ENCODE data around the gene CHIC1. TPM values are rescaled to one million over a fixed set of nuclear protein-coding genes. Genes with fewer than 3 reads are reported as not detected.

CHIC1 gene
- total and polyA plus RNA-seq, 2 donors (not counting 3 experiments of a cell fraction or from before 2014, with no cell fraction given): 3.0 to 6.1 TPM

DNA sequence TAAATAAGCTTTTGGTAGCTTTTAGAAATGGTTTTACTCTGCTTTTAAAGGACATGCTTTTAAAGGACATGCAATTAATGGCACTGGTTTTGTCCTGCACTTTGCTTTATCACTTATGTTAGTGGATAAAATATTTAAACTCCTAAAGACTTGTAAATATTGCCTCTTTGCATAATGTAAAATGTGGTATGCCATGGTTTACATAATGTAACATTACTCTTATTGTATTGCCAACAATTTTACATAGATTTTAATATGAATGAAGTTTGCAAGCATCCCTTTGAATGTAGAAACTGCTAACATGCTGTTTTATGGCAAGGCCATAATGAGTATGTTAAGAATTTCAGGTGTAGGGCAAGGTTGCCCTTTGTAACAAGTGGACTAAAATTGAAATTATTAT, 118.4 kb downstream of the CHIC1 start:
- intact Hi-C loops (cut with micrococcal nuclease): no loop called here
- Histone ChIP-seq H3K79me2 (ENCODE audit: control insufficient read depth, insufficient read depth, low read length) (no peaks in the 10 kb centered on the region), H3K27me3 (ENCODE audit: control insufficient read depth in 2 of 2, insufficient read depth in 2 of 2, low read length in 2 of 2) (no peaks in the 10 kb centered on the region), H3K9ac (replicated peaks; ENCODE audit: extremely low read depth, insufficient read depth, low read length) (no peak overlapping the region), H3K36me3 (ENCODE audit: control insufficient read depth in 2 of 2, extremely low read depth in 1 of 2, insufficient read depth in 2 of 2, low read length in 2 of 2) (no peaks in the 10 kb centered on the region), H3K27ac (ENCODE audit: insufficient read depth, low read depth, low read length) (no peak overlapping the region), H3K9me1 (replicated peaks; ENCODE audit: control insufficient read depth, extremely low read depth, insufficient read depth, low read length) (no peaks in the 10 kb centered on the region), H3K9me3 (replicated peaks; ENCODE audit: control insufficient read depth, insufficient read depth, low read length) (no peaks in the 10 kb centered on the region), H3K4me2 (ENCODE audit: insufficient read depth, low read length) (no peak overlapping the region), H2AFZ (ENCODE audit: low read depth, low read length) (no peak overlapping the region), H3K4me3 (replicated peaks in 1 of 3; ENCODE audit: insufficient read depth in 1 of 3, low read depth in 1 of 3, low read length in 3 of 3) (no peak overlapping the region), H4K20me1 (replicated peaks; ENCODE audit: control insufficient read depth, extremely low read depth, insufficient read depth, low read length) (no peaks in the 10 kb centered on the region), H3K4me1 (ENCODE audit: control insufficient read depth, extremely low read depth, insufficient read depth, low read length) (no peaks in the 10 kb centered on the region)
- CTCF ChIA-PET: no interaction called here
- POLR2A ChIA-PET: no interaction called here
- TF ChIP-seq MAX (IDR thresholded peaks at IDR 0.05; ENCODE audit: insufficient read depth, insufficient read length) (no peak), POLR2AphosphoS5 (IDR thresholded peaks at IDR 0.05; ENCODE audit: insufficient read depth, low read depth, low read length) (no peak), FOS (IDR thresholded peaks at IDR 0.05; ENCODE audit: borderline replicate concordance, insufficient read depth, low read length) (no peak), JUN (IDR thresholded peaks at IDR 0.05; ENCODE audit: borderline replicate concordance, insufficient read depth, insufficient read length, low read depth) (no peak), MYC (IDR thresholded peaks at IDR 0.05; ENCODE audit: low read depth, low read length) (no peak)
- TF ChIP-seq, protein P1, sequence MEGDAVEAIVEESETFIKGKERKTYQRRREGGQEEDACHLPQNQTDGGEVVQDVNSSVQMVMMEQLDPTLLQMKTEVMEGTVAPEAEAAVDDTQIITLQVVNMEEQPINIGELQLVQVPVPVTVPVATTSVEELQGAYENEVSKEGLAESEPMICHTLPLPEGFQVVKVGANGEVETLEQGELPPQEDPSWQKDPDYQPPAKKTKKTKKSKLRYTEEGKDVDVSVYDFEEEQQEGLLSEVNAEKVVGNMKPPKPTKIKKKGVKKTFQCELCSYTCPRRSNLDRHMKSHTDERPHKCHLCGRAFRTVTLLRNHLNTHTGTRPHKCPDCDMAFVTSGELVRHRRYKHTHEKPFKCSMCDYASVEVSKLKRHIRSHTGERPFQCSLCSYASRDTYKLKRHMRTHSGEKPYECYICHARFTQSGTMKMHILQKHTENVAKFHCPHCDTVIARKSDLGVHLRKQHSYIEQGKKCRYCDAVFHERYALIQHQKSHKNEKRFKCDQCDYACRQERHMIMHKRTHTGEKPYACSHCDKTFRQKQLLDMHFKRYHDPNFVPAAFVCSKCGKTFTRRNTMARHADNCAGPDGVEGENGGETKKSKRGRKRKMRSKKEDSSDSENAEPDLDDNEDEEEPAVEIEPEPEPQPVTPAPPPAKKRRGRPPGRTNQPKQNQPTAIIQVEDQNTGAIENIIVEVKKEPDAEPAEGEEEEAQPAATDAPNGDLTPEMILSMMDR (IDR thresholded peaks at IDR 0.05; ENCODE audit: extremely low read depth in 1 of 2, insufficient read depth in 1 of 2, low read depth in 1 of 2, low read length in 2 of 2): no peak
- DNase-seq (ENCODE audit: low read depth, low spot score) (no peak), FAIRE-seq (no peak)
- dilution Hi-C loops (cut with MboI; ENCODE audit: extremely low pct_ligation_motif_present, low sequenced_read_pairs): no loop called here
- BruUV-seq (replicated peaks): no TSS peak

All from endothelial cell of umbilical vein (primary cell).